Upper lobe of left lung (tissue), 4 donors: ENCODE data around the gene ADGRD2.

ENCODE experiments used
- CTCF ChIP-seq, 6 experiments: fragments of 450-650 bp in 4 of 6; fragments of 200-600 bp in 2 of 6; sonication (generic) in 2 of 6; IDR thresholded peaks; one replicate each; pipeline ENCODE4 v1.5.1; 2016 to 2019; ENCODE audit warnings: antibody characterized with exemption in 6 of 6
- EP300 ChIP-seq, 4 donors: sonication (generic); formaldehyde crosslinking; IDR thresholded peaks; one replicate each; pipeline ENCODE4 v1.5.1; 2017; ENCODE audit warnings: antibody characterized with exemption in 4 of 4, control low read depth in 2 of 4
- POLR2A ChIP-seq, 4 donors: fragments of 450-650 bp; IDR thresholded peaks; one replicate each; pipeline ENCODE4 v1.5.1; 2016 to 2017; ENCODE audit warnings: antibody characterized with exemption in 4 of 4, mild to moderate bottlenecking in 2 of 4
- POLR2AphosphoS5 ChIP-seq, 2 donors: sonication (generic); formaldehyde crosslinking; IDR thresholded peaks; one replicate each; pipeline ENCODE4 v1.5.1; 2017; ENCODE audit warnings: antibody characterized with exemption in 2 of 2

GRCh38 chr9:124440786-124441185 is 9.5 kb upstream of the ADGRD2 start:
- TF ChIP-seq POLR2A (IDR thresholded peaks at IDR 0.05) (no peak), CTCF (IDR thresholded peaks at IDR 0.05) (no peak), POLR2AphosphoS5 (IDR thresholded peaks at IDR 0.05) (no peak), EP300 (IDR thresholded peaks at IDR 0.05) (no peak)
